HCT116 (cell line): Measurements from ENCODE around the gene SMC1B. TPM values are rescaled to one million over a fixed set of nuclear protein-coding genes. Genes with fewer than 3 reads are reported as not detected.
"Not testable (repeated sequence)": the region's sequence is repeated elsewhere in the genome, so short reads cannot be mapped to it uniquely, and the experiment has no call there.

Experiments used
- ATAC-seq: fragments of 200-7000 bp; cut with Tn5 transposase; 2 replicates; pipeline ENCODE4 v1.9.1; 2020; ENCODE audit warnings: mild to moderate bottlenecking, moderate library complexity
- BruUV-seq: library from RNA; stranded (reverse); fragments of 400-500 nt; replicated peaks from 2 replicates; lab custom pipeline; 2021; lab: Mats Ljungman, UMichigan
- CTCF ChIA-PET: fragments of 300-600 bp; sonication (Branson Sonifier 250); formaldehyde crosslinking; loops from one replicate; lab custom pipeline; 2021; ENCODE audit warnings: antibody characterized with exemption; lab: Charles Lee
- POLR2A ChIA-PET: fragments of 300-600, 350-600 bp; sonication (Branson Sonifier 250); formaldehyde crosslinking; loops from one replicate; lab custom pipeline; 2021; ENCODE audit warnings: antibody characterized with exemption; lab: Charles Lee
- RAD21 ChIA-PET, 2 experiments: fragments of 300-600 bp; sonication (Branson Sonifier 250); formaldehyde crosslinking; loops; one replicate each; lab custom pipeline; 2023; ENCODE audit warnings: low total read pairs in 2 of 2; ENCODE audit not compliant: uncharacterized antibody in 2 of 2, unreplicated experiment in 2 of 2, low non-redundant PET in 1 of 2; lab: Charles Lee
- DNase-seq: peaks from one replicate; pipeline ENCODE4 v3.0.0-alpha.2; 2010; ENCODE audit warnings: low read depth, low spot score
- H2AFZ ChIP-seq: fragments of 200-600 bp; shearing (Covaris generic), sonication (generic); 2 replicates; pipeline ENCODE4 v1.6.1; 2017; ENCODE audit warnings: low read depth, mixed run types, mixed read lengths, antibody characterized with exemption, low read length; ENCODE audit not compliant: poor library complexity, severe bottlenecking
- H3K27ac ChIP-seq: 2 replicates; pipeline ENCODE4 v1.5.1; 2012; ENCODE audit warnings: low read depth, low read length
- H3K27me3 ChIP-seq: fragments of 200-600 bp; sonication (generic); 2 replicates; pipeline ENCODE4 v1.6.1; 2016; ENCODE audit warnings: mixed run types, low read length, mixed read lengths; ENCODE audit not compliant: insufficient read depth
- H3K36me3 ChIP-seq, 2 experiments: fragments of 200-500 bp in 1 of 2; fragments of 200-600 bp in 1 of 2; sonication (Bioruptor generic) in 1 of 2; sonication (generic) in 1 of 2; 2 replicates each; pipeline versions ENCODE4 v1.5.1 to v1.6.1; 2014 to 2016; ENCODE audit warnings: low read length in 2 of 2, inconsistent platforms in 1 of 2, mixed read lengths in 1 of 2, mixed run types in 1 of 2; ENCODE audit not compliant: insufficient read depth in 2 of 2, control insufficient read depth in 1 of 2
- H3K4me1 ChIP-seq, 2 experiments: fragments of 200-600 bp in 1 of 2; sonication (generic) in 1 of 2; 2 replicates each; pipeline versions ENCODE4 v1.5.1 to v1.6.1; 2012 to 2017; ENCODE audit warnings: low read length in 2 of 2, inconsistent platforms in 1 of 2, mild to moderate bottlenecking in 1 of 2, mixed read lengths in 1 of 2, mixed run types in 1 of 2, moderate library complexity in 1 of 2; ENCODE audit not compliant: insufficient read depth in 2 of 2, control insufficient read depth in 1 of 2
- H3K4me2 ChIP-seq: fragments of 200-600 bp; sonication (generic); 2 replicates; pipeline ENCODE4 v1.6.1; 2017; ENCODE audit warnings: mixed run types, low read length, mixed read lengths
- H3K4me3 ChIP-seq, 2 experiments: fragments of 200-600 bp in 1 of 2; sonication (generic) in 1 of 2; replicated peaks in 1 of 2; 2 replicates each; pipeline ENCODE4 v1.5.1; 2011 to 2016; ENCODE audit warnings: low read length in 2 of 2, control low read depth in 1 of 2, low read depth in 1 of 2, mild to moderate bottlenecking in 1 of 2, mixed read lengths in 1 of 2, mixed run types in 1 of 2
- H3K79me2 ChIP-seq: fragments of 200-600 bp; sonication (generic); 2 replicates; pipeline ENCODE4 v1.6.1; 2017; ENCODE audit warnings: mild to moderate bottlenecking, mixed run types, low read length, moderate library complexity, mixed read lengths; ENCODE audit not compliant: insufficient read depth
- H3K9ac ChIP-seq: fragments of 200-600 bp; sonication (generic); 2 replicates; pipeline ENCODE4 v1.6.1; 2016; ENCODE audit warnings: low read length, mixed read lengths
- H3K9me2 ChIP-seq: fragments of 200-600 bp; sonication (generic), shearing (Covaris generic); 2 replicates; pipeline ENCODE4 v1.6.1; 2017; ENCODE audit warnings: mixed run types, mild to moderate bottlenecking, moderate library complexity; ENCODE audit not compliant: insufficient read depth
- H3K9me3 ChIP-seq, 2 experiments: fragments of 200-500 bp in 1 of 2; fragments of 200-600 bp in 1 of 2; sonication (Bioruptor generic) in 1 of 2; sonication (generic) in 1 of 2; 2 replicates each; pipeline ENCODE4 v1.6.1; 2014 to 2017; ENCODE audit warnings: low read length in 2 of 2, mixed read lengths in 2 of 2, inconsistent platforms in 1 of 2, low read depth in 1 of 2, mild to moderate bottlenecking in 1 of 2, mixed run types in 1 of 2, moderate library complexity in 1 of 2; ENCODE audit not compliant: control insufficient read depth in 1 of 2, insufficient read depth in 1 of 2
- H4K20me1 ChIP-seq: fragments of 200-600 bp; sonication (generic), shearing (Covaris generic); 2 replicates; pipeline ENCODE4 v1.6.1; 2017; ENCODE audit warnings: mixed run types, mild to moderate bottlenecking, moderate library complexity; ENCODE audit not compliant: insufficient read depth
- intact Hi-C: fragments of 100-400 bp; cut with micrococcal nuclease; formaldehyde crosslinking; loops from 2 replicates; pipeline ENCODE4 v1.10.0; 2022
- total RNA-seq: library from RNA; stranded (reverse); gene quantifications from one replicate; pipeline ENCODE4 v1.2.1, GENCODE V29; 2021; ENCODE audit not compliant: unreplicated experiment

Gene SMC1B
- total RNA-seq, 1 experiment from 2014 or later, result not detected

DNA sequence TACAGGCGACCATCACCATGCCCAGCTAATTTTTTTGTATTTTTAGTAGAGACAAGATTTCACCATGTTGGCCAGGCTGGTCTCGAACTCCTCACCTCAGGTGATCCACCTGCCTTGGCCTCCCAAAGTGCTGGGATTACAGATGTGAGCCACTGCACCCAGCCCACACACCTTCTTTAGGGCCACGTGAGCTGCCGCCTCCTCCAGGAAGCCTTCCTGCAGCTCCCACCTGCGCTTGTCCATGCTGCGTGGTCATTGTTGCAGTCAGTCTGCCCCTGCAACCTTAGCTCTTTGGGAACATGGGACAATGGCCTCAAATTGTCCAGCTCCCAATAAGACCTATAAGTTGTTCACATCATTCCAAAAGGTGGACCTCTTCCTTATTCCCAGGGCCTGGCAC is 118.4 kb downstream of the SMC1B start:
- H3K4me1 ChIP-seq, result peaks cover 9 to 20% of the 10 kb centered on the region in 2 experiments; a peak in 3 of 4 replicates
- H3K9me3 ChIP-seq, ATAC-seq, H3K27me3 ChIP-seq, CTCF ChIA-PET, H3K79me2 ChIP-seq, RAD21 ChIA-PET, intact Hi-C loops, H4K20me1 ChIP-seq, H3K9ac ChIP-seq, H3K36me3 ChIP-seq, BruUV-seq, POLR2A ChIA-PET, H3K4me3 ChIP-seq, H3K4me2 ChIP-seq, H2AFZ ChIP-seq, H3K9me2 ChIP-seq, H3K27ac ChIP-seq, DNase-seq: not testable (repeated sequence)

Other genes starting within 250 kb of the SMC1B start
- 102 TPM for gene NUP50, start 249.7 kb downstream of the SMC1B start, total RNA-seq
- gene KIAA0930, start 172.7 kb downstream of the SMC1B start, total RNA-seq, result 60.9 TPM
- gene UPK3A, start 128.7 kb downstream of the SMC1B start, total RNA-seq, result not detected
- 43.2 TPM for gene FAM118A, start 103.7 kb downstream of the SMC1B start, total RNA-seq
- gene RIBC2, start 94 bp upstream of the SMC1B start, total RNA-seq, result 8.3 TPM
- 23.4 TPM for gene FBLN1, start 89.3 kb upstream of the SMC1B start, total RNA-seq